Gastrocnemius medialis (tissue), 4 donors: Measurements from ENCODE around the gene RHOB. TPM values are rescaled to one million over a fixed set of nuclear protein-coding genes. Genes with fewer than 3 reads are reported as not detected.

Experiments
- ATAC-seq, 2 donors: fragments of 150-250 bp; one replicate each; pipeline ENCODE4 v1.9.1; 2016
- DNase-seq, 2 donors: peaks; one replicate each; pipeline ENCODE4 v3.0.0-alpha.2; 2019
- H3K27ac ChIP-seq, 4 donors: fragments of 200-600 bp; sonication (generic); 1 replicate in 1 of 4; 2 replicates in 3 of 4; pipeline ENCODE4 v1.5.1; 2016 to 2018; ENCODE audit warnings: mild to moderate bottlenecking in 2 of 4, moderate library complexity in 1 of 4
- H3K27me3 ChIP-seq, 3 donors: fragments of 200-600 bp; sonication (generic) in 2 of 3; 1 replicate in 1 of 3; 2 replicates in 2 of 3; pipeline versions ENCODE4 v1.5.1 to v1.6.0; 2016 to 2019; ENCODE audit warnings: mild to moderate bottlenecking in 1 of 3, moderate library complexity in 1 of 3
- H3K36me3 ChIP-seq, 2 donors: fragments of 200-600 bp; sonication (generic) in 1 of 2; one replicate each; pipeline ENCODE4 v1.5.1; 2017 to 2018
- H3K4me1 ChIP-seq, 2 donors: fragments of 200-600 bp; sonication (generic) in 1 of 2; one replicate each; pipeline ENCODE4 v1.5.1; 2016 to 2017; ENCODE audit warnings: mild to moderate bottlenecking in 2 of 2
- H3K4me3 ChIP-seq, 4 donors: fragments of 200-600 bp; sonication (generic) in 3 of 4; 1 replicate in 1 of 4; 2 replicates in 3 of 4; pipeline ENCODE4 v1.5.1; 2016 to 2019; ENCODE audit warnings: mild to moderate bottlenecking in 2 of 4
- H3K9me3 ChIP-seq, 3 donors: fragments of 200-600 bp; sonication (generic) in 2 of 3; 1 replicate in 1 of 3; 2 replicates in 2 of 3; pipeline ENCODE4 v1.5.1; 2016 to 2019
- POLR2A ChIP-seq, 2 donors: fragments of 450-650 bp; IDR thresholded peaks; one replicate each; pipeline ENCODE4 v1.6.1; 2017; ENCODE audit warnings: antibody characterized with exemption in 2 of 2, mild to moderate bottlenecking in 2 of 2, moderate library complexity in 2 of 2
- in situ Hi-C, 4 donors: fragments of 200-750 bp; cut with MboI; loops; one replicate each; pipeline versions ENCODE4 v1.15.0 to v1.8.0; 2017; ENCODE audit warnings: low sequenced_read_pairs in 4 of 4
- intact Hi-C: fragments of 100-400 bp; cut with DNase I; formaldehyde crosslinking; loops from one replicate; pipeline ENCODE4 v1.15.1; 2023; ENCODE audit warnings: low total_unique reads
- total RNA-seq, 4 donors: library from RNA; depleted of rRNA; stranded (reverse); fragments of >200 nt; gene quantifications; one replicate each; pipeline versions ENCODE4 v1.1.0 to v1.2.3, GENCODE V29; 2016
- TF ChIP-seq, protein P1 (sequence below), 5 experiments: fragments of 450-650 bp in 3 of 5; fragments of 200-600 bp in 2 of 5; sonication (generic) in 2 of 5; IDR thresholded peaks in 4 of 5; conservative IDR thresholded peaks in 1 of 5; 1 replicate in 4 of 5; 2 replicates in 1 of 5; pipeline ENCODE4 v1.5.1; 2016 to 2019; ENCODE audit warnings: antibody characterized with exemption in 5 of 5, mild to moderate bottlenecking in 3 of 5, moderate library complexity in 3 of 5

RHOB gene
- total RNA-seq, 4 donors from 2014 or later: 696 to 1,267 (median 1,094) TPM

DNA sequence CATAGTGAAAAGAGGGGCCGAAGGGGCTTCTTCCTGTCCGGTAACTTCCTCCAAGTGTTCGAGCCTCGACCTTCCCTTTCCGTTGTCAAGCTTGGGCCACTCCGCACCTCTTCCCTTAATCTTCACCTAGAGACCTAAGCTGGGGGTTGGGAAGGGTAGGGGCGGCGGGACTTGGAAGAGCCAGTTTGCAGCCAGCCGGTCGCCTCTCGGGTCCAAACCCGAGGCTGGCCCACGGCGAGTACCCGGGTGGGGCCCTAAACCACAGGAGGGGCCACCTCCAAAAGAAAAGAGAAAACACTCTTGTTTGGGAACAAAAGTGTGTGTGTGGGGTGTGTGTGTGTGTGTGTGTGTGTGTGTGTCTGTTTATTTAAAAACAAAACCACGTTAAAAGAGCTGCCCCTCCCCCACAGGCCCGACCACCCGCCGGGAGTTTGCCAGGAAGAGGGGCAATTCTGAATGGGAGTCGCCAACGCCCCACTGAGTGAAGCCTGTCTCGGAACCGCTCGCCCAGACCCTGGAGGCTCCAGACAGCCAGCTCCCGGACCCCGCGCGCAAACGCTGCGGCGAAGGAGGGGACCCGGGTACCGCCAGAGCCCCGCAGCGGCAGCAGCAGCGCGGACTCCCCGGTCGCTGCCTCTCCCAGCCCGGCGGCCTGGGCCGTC is 488 bp upstream of the RHOB start:
- H3K4me1 ChIP-seq: peaks cover 15 to 19% of the 10 kb centered on the region in 2 donors
- ATAC-seq (no peak), DNase-seq (peak in 1 of 2 donors; percentile 32)
- intact Hi-C loops (loop anchor here (5.0 kb wide), 2 partner anchors 171 to 1399 kb away; no protein-coding TSS in a partner anchor), in situ Hi-C loops (loop anchor here in 2 of 4 donors (10.0 to 25.0 kb wide), 2 partner anchors 98 to 516 kb away; no protein-coding TSS in a partner anchor)
- TF ChIP-seq POLR2A (IDR thresholded peaks at IDR 0.05): no peak
- TF ChIP-seq, protein P1, sequence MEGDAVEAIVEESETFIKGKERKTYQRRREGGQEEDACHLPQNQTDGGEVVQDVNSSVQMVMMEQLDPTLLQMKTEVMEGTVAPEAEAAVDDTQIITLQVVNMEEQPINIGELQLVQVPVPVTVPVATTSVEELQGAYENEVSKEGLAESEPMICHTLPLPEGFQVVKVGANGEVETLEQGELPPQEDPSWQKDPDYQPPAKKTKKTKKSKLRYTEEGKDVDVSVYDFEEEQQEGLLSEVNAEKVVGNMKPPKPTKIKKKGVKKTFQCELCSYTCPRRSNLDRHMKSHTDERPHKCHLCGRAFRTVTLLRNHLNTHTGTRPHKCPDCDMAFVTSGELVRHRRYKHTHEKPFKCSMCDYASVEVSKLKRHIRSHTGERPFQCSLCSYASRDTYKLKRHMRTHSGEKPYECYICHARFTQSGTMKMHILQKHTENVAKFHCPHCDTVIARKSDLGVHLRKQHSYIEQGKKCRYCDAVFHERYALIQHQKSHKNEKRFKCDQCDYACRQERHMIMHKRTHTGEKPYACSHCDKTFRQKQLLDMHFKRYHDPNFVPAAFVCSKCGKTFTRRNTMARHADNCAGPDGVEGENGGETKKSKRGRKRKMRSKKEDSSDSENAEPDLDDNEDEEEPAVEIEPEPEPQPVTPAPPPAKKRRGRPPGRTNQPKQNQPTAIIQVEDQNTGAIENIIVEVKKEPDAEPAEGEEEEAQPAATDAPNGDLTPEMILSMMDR (IDR thresholded peaks at IDR 0.05 in 4 of 5, conservative IDR thresholded peaks at IDR 0.05 in 1 of 5): peak in 2 of 5 experiments; percentile 9 to 10
- H3K36me3 ChIP-seq: peaks cover 0 to 20% of the 10 kb centered on the region in 2 donors
- no peaks in the 10 kb centered on the region for H3K27me3 ChIP-seq
- H3K27ac ChIP-seq: peak overlapping the region; percentile 87 to 96 (median 91)
- H3K9me3 ChIP-seq: no peaks in the 10 kb centered on the region
- peak overlapping the region; percentile 80 to 99 (median 89) for H3K4me3 ChIP-seq

DNA sequence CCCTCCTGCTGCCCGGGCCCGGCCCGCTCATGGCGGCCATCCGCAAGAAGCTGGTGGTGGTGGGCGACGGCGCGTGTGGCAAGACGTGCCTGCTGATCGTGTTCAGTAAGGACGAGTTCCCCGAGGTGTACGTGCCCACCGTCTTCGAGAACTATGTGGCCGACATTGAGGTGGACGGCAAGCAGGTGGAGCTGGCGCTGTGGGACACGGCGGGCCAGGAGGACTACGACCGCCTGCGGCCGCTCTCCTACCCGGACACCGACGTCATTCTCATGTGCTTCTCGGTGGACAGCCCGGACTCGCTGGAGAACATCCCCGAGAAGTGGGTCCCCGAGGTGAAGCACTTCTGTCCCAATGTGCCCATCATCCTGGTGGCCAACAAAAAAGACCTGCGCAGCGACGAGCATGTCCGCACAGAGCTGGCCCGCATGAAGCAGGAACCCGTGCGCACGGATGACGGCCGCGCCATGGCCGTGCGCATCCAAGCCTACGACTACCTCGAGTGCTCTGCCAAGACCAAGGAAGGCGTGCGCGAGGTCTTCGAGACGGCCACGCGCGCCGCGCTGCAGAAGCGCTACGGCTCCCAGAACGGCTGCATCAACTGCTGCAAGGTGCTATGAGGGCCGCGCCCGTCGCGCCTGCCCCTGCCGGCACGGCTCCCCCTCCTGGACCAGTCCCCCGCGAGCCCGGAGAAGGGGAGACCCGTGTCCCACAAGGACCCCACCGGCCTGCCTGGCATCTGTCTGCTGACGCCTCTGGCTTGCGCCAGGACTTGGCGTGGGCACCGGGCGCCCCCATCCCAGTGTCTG is 767 bp downstream of the RHOB start:
- TF ChIP-seq POLR2A (IDR thresholded peaks at IDR 0.05): no peak
- TF ChIP-seq, protein P1 (IDR thresholded peaks at IDR 0.05 in 4 of 5, conservative IDR thresholded peaks at IDR 0.05 in 1 of 5): peak in 1 of 5 experiments; percentile 7
- ATAC-seq (peak; percentile 24 to 27), DNase-seq (peak; percentile 64 to 68)
- Histone ChIP-seq H3K9me3 (no peaks in the 10 kb centered on the region), H3K4me1 (peaks cover 19 to 22% of the 10 kb centered on the region in 2 donors), H3K36me3 (peaks cover 0 to 20% of the 10 kb centered on the region in 2 donors), H3K4me3 (peak overlapping the region; percentile 86 to 99 (median 94)), H3K27ac (peak overlapping the region; percentile 87 to 96 (median 91)), H3K27me3 (no peaks in the 10 kb centered on the region)
- in situ Hi-C loops: loop anchor here in 2 of 4 donors (10.0 to 25.0 kb wide), 2 partner anchors 97 to 515 kb away; no protein-coding TSS in a partner anchor
- intact Hi-C loops: loop anchor here (1.0 to 5.0 kb wide), 3 partner anchors 91 to 1400 kb away; no protein-coding TSS in a partner anchor

DNA sequence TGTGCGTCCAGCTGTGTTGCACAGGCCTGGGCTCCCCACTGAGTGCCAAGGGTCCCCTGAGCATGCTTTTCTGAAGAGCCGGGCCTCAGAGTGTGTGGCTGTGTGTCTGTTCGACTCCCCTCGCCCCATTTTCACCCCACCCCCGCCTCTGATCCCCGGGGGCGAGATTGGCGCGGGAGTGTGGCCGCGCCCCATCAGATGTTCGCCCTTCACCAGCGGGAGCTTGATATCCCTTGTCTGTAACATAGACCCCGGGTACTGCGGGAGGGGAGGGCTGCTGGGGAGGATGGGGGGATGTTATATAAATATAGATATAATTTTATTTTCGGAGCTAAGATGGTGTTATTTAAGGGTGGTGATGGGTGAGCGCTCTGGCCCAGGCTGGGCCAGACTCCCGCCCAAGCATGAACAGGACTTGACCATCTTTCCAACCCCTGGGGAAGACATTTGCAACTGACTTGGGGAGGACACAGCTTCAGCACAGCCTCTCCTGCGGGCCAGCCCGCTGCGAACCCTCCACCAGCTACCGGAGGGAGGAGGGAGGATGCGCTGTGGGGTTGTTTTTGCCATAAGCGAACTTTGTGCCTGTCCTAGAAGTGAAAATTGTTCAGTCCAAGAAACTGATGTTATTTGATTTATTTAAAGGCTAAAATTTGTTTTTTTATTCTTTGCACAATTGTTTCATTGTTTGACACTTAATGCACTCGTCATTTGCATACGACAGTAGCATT is 1.5 kb downstream of the RHOB start:
- in situ Hi-C loops: loop anchor here in 2 of 4 donors (10.0 to 25.0 kb wide), 2 partner anchors 96 to 514 kb away; no protein-coding TSS in a partner anchor

More for the DNA sequence above, 1.5 kb downstream of the RHOB start:
- DNase-seq (peak in 1 of 2 donors; percentile 26), ATAC-seq (no peak)
- Histone ChIP-seq H3K36me3 (peaks cover 0 to 20% of the 10 kb centered on the region in 2 donors), H3K27ac (peak overlapping the region; percentile 87 to 96 (median 91)), H3K9me3 (no peaks in the 10 kb centered on the region), H3K27me3 (no peaks in the 10 kb centered on the region), H3K4me3 (peak overlapping the region; percentile 86 to 99 (median 94)), H3K4me1 (peaks cover 19 to 20% of the 10 kb centered on the region in 2 donors)
- intact Hi-C loops: loop anchor here (5.0 kb wide), 2 partner anchors 169 to 1401 kb away; no protein-coding TSS in a partner anchor
- TF ChIP-seq, protein P1 (IDR thresholded peaks at IDR 0.05 in 4 of 5, conservative IDR thresholded peaks at IDR 0.05 in 1 of 5): no peak
